K562 (cell line): ENCODE data around the gene POGLUT2. TPM values are rescaled to one million over a fixed set of nuclear protein-coding genes. Genes with fewer than 3 reads are reported as not detected.

Source experiments
- ATAC-seq: fragments of 200-7000 bp; cut with Tn5 transposase; 3 replicates; pipeline ENCODE4 v1.9.1; 2020; ENCODE audit warnings: moderate library complexity
- BruUV-seq: library from RNA; stranded (reverse); fragments of 400-500 nt; replicated peaks from 2 replicates; lab custom pipeline; 2021; lab: Mats Ljungman, UMichigan
- CTCF ChIA-PET: fragments of 300-600 bp; formaldehyde crosslinking; extraction: SDS; loops from one replicate; lab custom pipeline; 2021; ENCODE audit warnings: low intra/inter-chr PET ratio; lab: Yijun Ruan, JAX
- POLR2A ChIA-PET: fragments of 300-600, 350-650 bp; sonication (Branson Sonifier 250); formaldehyde crosslinking; extraction: SDS; loops from one replicate; lab custom pipeline; 2021; ENCODE audit warnings: antibody characterized with exemption, inconsistent platforms; lab: Yijun Ruan, JAX
- DNase-seq, 4 experiments: peaks; one replicate each; pipeline versions ENCODE4 v3.0.0 to v3.0.0-alpha.2; 2011 to 2018; ENCODE audit warnings: low spot score in 3 of 4, mixed read lengths in 3 of 4; ENCODE audit errors: extremely low read depth in 1 of 4
- FAIRE-seq: peaks from 2 replicates; lab custom pipeline; 2011; peaks lifted over from hg19 to GRCh38; lab: Jason Lieb, UNC
- H2AFZ ChIP-seq: 2 replicates; pipeline ENCODE4 v1.6.0; 2011; ENCODE audit warnings: low read depth, low read length, control low read depth, inconsistent platforms
- H3K27ac ChIP-seq: fragments of 200-600 bp; 3 replicates; pipeline ENCODE4 v1.8.0; 2011; ENCODE audit warnings: low read depth, mild to moderate bottlenecking, control low read depth, inconsistent platforms, low read length, moderate library complexity, mixed read lengths; ENCODE audit errors: extremely low read depth
- H3K27me3 ChIP-seq, 2 experiments: fragments of 300-600 bp in 1 of 2; 2 replicates in 1 of 2; 3 replicates in 1 of 2; pipeline versions ENCODE4 v1.6.0 to v1.8.0; 2011; ENCODE audit warnings: inconsistent platforms in 2 of 2, low read length in 2 of 2, mild to moderate bottlenecking in 1 of 2, mixed read lengths in 1 of 2, moderate library complexity in 1 of 2; ENCODE audit not compliant: control insufficient read depth in 2 of 2, insufficient read depth in 2 of 2
- H3K36me3 ChIP-seq: fragments of 300-600 bp; 3 replicates; pipeline ENCODE4 v1.8.0; 2011; ENCODE audit warnings: mild to moderate bottlenecking, low read length, inconsistent platforms; ENCODE audit not compliant: control insufficient read depth, insufficient read depth
- H3K4me1 ChIP-seq, 2 experiments: fragments of 200-600 bp in 1 of 2; replicated peaks in 1 of 2; 2 replicates in 1 of 2; 3 replicates in 1 of 2; pipeline versions ENCODE4 v1.5.1 to v1.8.0; 2011; ENCODE audit warnings: inconsistent platforms in 2 of 2, low read length in 2 of 2, mild to moderate bottlenecking in 1 of 2, mixed read lengths in 1 of 2, moderate library complexity in 1 of 2; ENCODE audit not compliant: control insufficient read depth in 2 of 2, insufficient read depth in 2 of 2
- H3K4me2 ChIP-seq: 2 replicates; pipeline ENCODE4 v1.6.1; 2011; ENCODE audit warnings: low read length, control low read depth, inconsistent platforms, mixed read lengths; ENCODE audit not compliant: insufficient read depth
- H3K4me3 ChIP-seq: fragments of 200-600 bp; sonication (generic), shearing (Covaris generic); 2 replicates; pipeline ENCODE4 v1.5.1; 2016; ENCODE audit warnings: control low read depth, inconsistent platforms
- H3K79me2 ChIP-seq: fragments of 200-600 bp; 3 replicates; pipeline ENCODE4 v1.8.0; 2011; ENCODE audit warnings: low read length, inconsistent platforms; ENCODE audit not compliant: control insufficient read depth, insufficient read depth
- H3K9ac ChIP-seq, 2 experiments: 2 replicates each; pipeline versions ENCODE4 v1.6.0 to v1.6.1; 2011; ENCODE audit warnings: low read depth in 2 of 2, low read length in 2 of 2, control low read depth in 1 of 2, inconsistent platforms in 1 of 2, mild to moderate bottlenecking in 1 of 2, mixed read lengths in 1 of 2; ENCODE audit not compliant: insufficient read depth in 1 of 2
- H3K9me1 ChIP-seq: one replicate; pipeline ENCODE4 v1.6.0; 2011; ENCODE audit warnings: inconsistent platforms, mild to moderate bottlenecking, low read length, moderate library complexity; ENCODE audit not compliant: control insufficient read depth, insufficient read depth
- H3K9me3 ChIP-seq: replicated peaks from 2 replicates; pipeline ENCODE4 v1.5.1; 2011; ENCODE audit warnings: low read depth, low read length, inconsistent platforms; ENCODE audit not compliant: control insufficient read depth, insufficient read depth
- H4K20me1 ChIP-seq: replicated peaks from 2 replicates; pipeline ENCODE4 v1.6.1; 2011; ENCODE audit warnings: low read length, inconsistent platforms, mixed read lengths; ENCODE audit not compliant: control insufficient read depth, insufficient read depth
- CBX8 ChIP-seq: fragments of 200-600 bp; sonication (generic); IDR thresholded peaks from 2 replicates; pipeline ENCODE4 v1.6.1; 2012; ENCODE audit warnings: borderline replicate concordance, mixed run types, low read depth, mild to moderate bottlenecking, moderate library complexity, mixed read lengths, low read length, control low read depth, inconsistent platforms; ENCODE audit not compliant: poor library complexity, severe bottlenecking; ENCODE audit errors: extremely low read depth
- CCAR2 ChIP-seq: fragments of 200-400 bp; formaldehyde crosslinking; IDR thresholded peaks from 2 replicates; pipeline ENCODE4 v1.6.1; 2017; ENCODE audit warnings: mild to moderate bottlenecking, low read depth, low read length
- SRSF3 ChIP-seq: fragments of 200-400 bp; formaldehyde crosslinking; IDR thresholded peaks from 2 replicates; pipeline ENCODE4 v1.6.1; 2016; ENCODE audit warnings: mild to moderate bottlenecking, low read length, moderate library complexity; ENCODE audit not compliant: insufficient read depth
- ZBED1 ChIP-seq: IDR thresholded peaks from 2 replicates; pipeline ENCODE4 v1.6.1; 2014
- ZNF408 ChIP-seq: fragments of 250-450 bp; sonication (Bioruptor Pico); IDR thresholded peaks from 2 replicates; pipeline ENCODE4 v1.4.0; 2020; ENCODE audit warnings: low read depth, mild to moderate bottlenecking, moderate library complexity
- ZNF668 ChIP-seq: fragments of 250-450 bp; sonication (Bioruptor Pico); IDR thresholded peaks from 2 replicates; pipeline ENCODE4 v1.8.0; 2022; ENCODE audit warnings: mild to moderate bottlenecking, inconsistent platforms
- WGBS: fragments of 100-300 bp; shearing (Covaris generic); methylation state at CpG from one replicate; pipeline ENCODE4 v1.1.6; 2016; ENCODE audit warnings: low coverage, mixed read lengths; ENCODE audit not compliant: insufficient coverage; ENCODE audit errors: missing lambda C conversion rate; 5-methylcytosine and 5-hydroxymethylcytosine counted together
- in situ Hi-C: fragments of 300-500 bp; cut with MboI; formaldehyde crosslinking; loops from 4 replicates; pipeline ENCODE4 v1.15.0; 2018; ENCODE audit warnings: inconsistent platforms, mixed read lengths
- intact Hi-C: fragments of 100-400 bp; cut with micrococcal nuclease; formaldehyde crosslinking; loops from 2 replicates; pipeline ENCODE4 v1.14.2; 2022
- polyA plus RNA-seq, 8 experiments: library from polyadenylated mRNA; depleted of rRNA in 4 of 8; stranded (reverse) in 5 of 8; unstranded in 3 of 8; fragments of >200 nt; fragmentation: Nextera tagmentation in 2 of 8; fragmentation: Illumina TruSeq in 1 of 8; extraction: Ambion mirVana in 2 of 8; extraction: Trizol in 1 of 8; gene quantifications; 2 replicates each; pipeline versions ENCODE4 v1.2.1 to v1.2.3, GENCODE V29; 2011 to 2014; ENCODE audit warnings: inconsistent platforms in 1 of 8, missing spikeins in 1 of 8
- total RNA-seq, 7 experiments: library from RNA; depleted of rRNA in 6 of 7; stranded (reverse); fragments of >200 nt in 6 of 7; fragmentation: Illumina TruSeq in 2 of 7; extraction: Trizol in 2 of 7; gene quantifications; 2 replicates each; pipeline versions ENCODE4 v1.2.1 to v1.2.3, GENCODE V29; 2011 to 2021; ENCODE audit warnings: low replicate concordance in 1 of 7
- TF ChIP-seq, protein P1 (sequence below): fragments of 450-650 bp; conservative IDR thresholded peaks from 2 replicates; pipeline ENCODE4 v1.6.1; 2016; ENCODE audit warnings: missing genetic modification characterization, low read depth, mild to moderate bottlenecking, missing compliant biosample characterization, moderate library complexity
- TF ChIP-seq, protein P2 (sequence below): fragments of 450-650 bp; formaldehyde crosslinking; IDR thresholded peaks from 2 replicates; pipeline ENCODE4 v1.4.0; 2020; ENCODE audit warnings: mild to moderate bottlenecking, moderate library complexity

Gene POGLUT2
- total and polyA plus RNA-seq, 9 of the 15 experiments (the other 6 are each of a cell fraction or from before 2014, with no cell fraction given), result 3.8 to 11.8 (median 10.8) TPM

DNA sequence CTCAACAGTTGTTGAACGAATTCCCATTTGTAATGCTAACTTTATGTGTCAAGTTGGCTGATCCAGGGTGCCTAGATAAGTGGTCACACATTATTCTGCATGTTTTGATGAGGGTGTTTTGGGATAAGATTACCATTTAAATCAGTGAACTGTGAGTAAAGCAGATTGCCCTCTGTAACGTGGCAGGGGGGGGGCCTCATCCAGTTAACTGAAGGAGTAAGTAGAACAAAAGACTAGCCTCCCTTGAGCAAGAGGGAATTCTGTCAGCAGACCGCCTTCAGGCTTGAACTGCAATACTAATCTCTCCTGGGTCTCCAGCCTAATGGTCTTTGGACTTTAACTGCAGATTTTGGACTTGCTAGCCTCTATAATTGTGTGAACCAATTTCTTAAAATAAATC lies 21.0 kb downstream of the POGLUT2 start:
- intact Hi-C loops (loop anchor here (10.0 kb wide), 1 partner anchor 113 kb away; no protein-coding TSS in a partner anchor), in situ Hi-C loops (no loop called here)
- Histone ChIP-seq H3K9ac (no peak overlapping the region), H3K4me2 (no peak overlapping the region), H3K9me1 (no peaks in the 10 kb centered on the region), H3K27me3 (no peaks in the 10 kb centered on the region), H4K20me1 (no peaks in the 10 kb centered on the region), H3K9me3 (no peaks in the 10 kb centered on the region), H3K4me3 (no peak overlapping the region), H3K4me1 (peaks cover 10 to 18% of the 10 kb centered on the region in 2 experiments; a peak in 3 of 5 replicates), H3K79me2 (peaks cover 8% of the 10 kb centered on the region), H2AFZ (no peak overlapping the region), H3K36me3 (no peaks in the 10 kb centered on the region), H3K27ac (no peak overlapping the region)
- ChIA-PET POLR2A (no interaction called here), CTCF (no interaction called here)
- FAIRE-seq (no peak), ATAC-seq (no peak), DNase-seq (no peak)
- WGBS, result 58% methylated on average over 3 of the region's 3 CpGs
- TF ChIP-seq CCAR2 (no peak), ZNF668 (CRISPR knock-in tag) (no peak), SRSF3 (no peak), ZBED1 (no peak), CBX8 (no peak), ZNF408 (CRISPR knock-in tag) (no peak)
- TF ChIP-seq, protein P1, sequence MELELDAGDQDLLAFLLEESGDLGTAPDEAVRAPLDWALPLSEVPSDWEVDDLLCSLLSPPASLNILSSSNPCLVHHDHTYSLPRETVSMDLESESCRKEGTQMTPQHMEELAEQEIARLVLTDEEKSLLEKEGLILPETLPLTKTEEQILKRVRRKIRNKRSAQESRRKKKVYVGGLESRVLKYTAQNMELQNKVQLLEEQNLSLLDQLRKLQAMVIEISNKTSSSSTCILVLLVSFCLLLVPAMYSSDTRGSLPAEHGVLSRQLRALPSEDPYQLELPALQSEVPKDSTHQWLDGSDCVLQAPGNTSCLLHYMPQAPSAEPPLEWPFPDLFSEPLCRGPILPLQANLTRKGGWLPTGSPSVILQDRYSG (tag), result no peak
- TF ChIP-seq, protein P2, sequence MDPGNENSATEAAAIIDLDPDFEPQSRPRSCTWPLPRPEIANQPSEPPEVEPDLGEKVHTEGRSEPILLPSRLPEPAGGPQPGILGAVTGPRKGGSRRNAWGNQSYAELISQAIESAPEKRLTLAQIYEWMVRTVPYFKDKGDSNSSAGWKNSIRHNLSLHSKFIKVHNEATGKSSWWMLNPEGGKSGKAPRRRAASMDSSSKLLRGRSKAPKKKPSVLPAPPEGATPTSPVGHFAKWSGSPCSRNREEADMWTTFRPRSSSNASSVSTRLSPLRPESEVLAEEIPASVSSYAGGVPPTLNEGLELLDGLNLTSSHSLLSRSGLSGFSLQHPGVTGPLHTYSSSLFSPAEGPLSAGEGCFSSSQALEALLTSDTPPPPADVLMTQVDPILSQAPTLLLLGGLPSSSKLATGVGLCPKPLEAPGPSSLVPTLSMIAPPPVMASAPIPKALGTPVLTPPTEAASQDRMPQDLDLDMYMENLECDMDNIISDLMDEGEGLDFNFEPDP (CRISPR knock-in tag), result no peak
- BruUV-seq, result no TSS peak
